T47D (cell line): ENCODE measurements around the gene RAB40AL.
A peak's percentile ranks its signal among the peaks of the same experiment; 100 is the strongest.
"Not testable (repeated sequence)": the region's sequence is repeated elsewhere in the genome, so short reads cannot be mapped to it uniquely, and the experiment has no call there.

ENCODE experiments used
- DNase-seq, 2 experiments: peaks; one replicate each; pipeline versions ENCODE4 v3.0.0 to v3.0.0-alpha.2; 2011 to 2012; ENCODE audit warnings: low read depth in 1 of 2, low spot score in 1 of 2
- JUND ChIP-seq: IDR thresholded peaks from 2 replicates; pipeline ENCODE4 v1.6.1; 2012; ENCODE audit warnings: low read depth
- in situ Hi-C: cut with HindIII; loops from 2 replicates; pipeline ENCODE4 v1.10.0; 2016; ENCODE audit warnings: low sequenced_read_pairs, low pct_unique_long_range_greater_than_20kb

Gene RAB40AL

DNA sequence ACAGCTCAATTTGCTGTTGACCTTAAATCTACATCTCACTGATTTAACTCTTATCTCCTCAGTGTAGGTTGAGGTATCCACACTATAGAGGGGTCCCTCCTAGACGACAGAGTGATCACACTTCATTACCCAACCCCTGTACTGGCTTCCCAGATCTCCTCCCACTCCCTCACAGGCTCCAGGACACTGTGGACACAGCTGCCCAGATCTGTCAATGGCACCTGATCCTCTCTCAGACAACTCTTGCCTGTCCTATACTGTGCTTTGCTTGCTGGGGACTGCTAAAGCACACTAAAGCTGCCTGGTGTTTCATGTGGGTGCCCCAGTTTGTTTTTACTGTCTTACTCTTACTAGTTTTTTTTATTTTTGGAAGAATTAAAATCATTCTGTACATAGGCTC is 27.9 kb downstream of the RAB40AL start:
- in situ Hi-C loops, result no loop called here
- no peak for TF ChIP-seq JUND
- DNase-seq, result no peak

DNA sequence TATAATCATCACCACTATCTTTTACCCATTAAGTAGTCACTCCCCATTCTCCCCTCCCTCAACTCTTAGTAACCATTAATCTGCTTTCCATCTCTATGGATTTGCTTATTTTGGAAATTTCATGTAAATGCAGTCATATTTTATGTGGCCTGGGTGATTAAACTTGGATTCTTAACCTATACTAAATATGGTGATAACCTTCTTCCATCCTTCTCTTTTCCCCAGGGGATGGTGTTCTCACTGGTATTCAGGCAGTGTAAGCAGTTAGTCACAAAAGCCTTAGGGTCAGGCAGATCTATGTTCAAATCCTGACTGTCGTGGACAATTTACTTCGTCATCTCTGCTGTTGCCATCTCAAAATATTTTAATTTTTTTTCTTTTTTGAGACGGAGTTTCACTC is 29.6 kb downstream of the RAB40AL start:
- DNase-seq, result no peak
- no peak for TF ChIP-seq JUND
- in situ Hi-C loops, result no loop called here

GRCh38 chrX:102968216-102968615 is 31.1 kb downstream of the RAB40AL start:
- DNase-seq, result no peak
- TF ChIP-seq JUND, result no peak

DNA sequence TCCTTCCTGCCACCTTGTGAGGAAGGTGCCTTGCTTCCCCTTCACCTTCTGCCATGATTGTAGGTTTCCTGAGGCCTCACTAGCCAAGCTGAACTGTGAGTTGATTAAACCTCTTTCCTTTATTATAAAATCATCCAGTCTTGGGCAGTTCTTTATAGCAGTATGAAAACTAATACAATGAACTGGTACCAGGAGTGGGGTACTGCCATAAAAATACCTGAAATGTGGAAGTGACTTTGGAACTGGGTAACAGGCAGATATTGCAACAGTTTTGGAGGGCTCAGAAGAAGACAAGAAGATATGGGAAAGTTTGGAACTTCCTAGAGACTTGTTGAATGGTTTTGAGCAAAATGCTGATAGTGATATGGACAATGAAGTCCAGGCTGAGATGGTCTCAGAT is 34.5 kb downstream of the RAB40AL start:
- in situ Hi-C loops, DNase-seq: not testable (repeated sequence)

More at GRCh38 chrX:102968216-102968615, 31.1 kb downstream of the RAB40AL start:
- in situ Hi-C loops, result no loop called here

DNA sequence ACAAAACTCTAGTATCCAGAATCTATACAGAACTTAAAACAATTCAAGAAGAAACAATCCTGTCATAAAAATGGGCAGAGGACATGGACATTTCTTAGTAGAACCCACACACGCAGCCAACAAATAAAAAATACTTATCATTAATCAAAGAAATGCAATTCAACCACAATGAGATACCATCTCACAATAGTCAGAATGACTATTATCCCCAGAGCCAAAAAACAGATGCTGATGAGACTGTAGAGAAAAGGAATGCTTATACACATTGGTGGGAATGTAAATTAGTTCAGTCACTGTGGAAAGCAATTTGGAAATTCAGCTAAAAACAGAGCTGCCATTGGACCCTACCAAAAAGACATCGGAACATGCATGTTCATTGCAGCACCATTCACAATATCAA is 37.9 kb downstream of the RAB40AL start:
- no peak for DNase-seq
- in situ Hi-C loops, result no loop called here
- no peak for TF ChIP-seq JUND

- in situ Hi-C loops, result no loop called here
- TF ChIP-seq JUND, result no peak
- DNase-seq, result no peak
These were observed 39.2 kb downstream of the RAB40AL start for GRCh38 chrX:102976286-102976685.

DNA sequence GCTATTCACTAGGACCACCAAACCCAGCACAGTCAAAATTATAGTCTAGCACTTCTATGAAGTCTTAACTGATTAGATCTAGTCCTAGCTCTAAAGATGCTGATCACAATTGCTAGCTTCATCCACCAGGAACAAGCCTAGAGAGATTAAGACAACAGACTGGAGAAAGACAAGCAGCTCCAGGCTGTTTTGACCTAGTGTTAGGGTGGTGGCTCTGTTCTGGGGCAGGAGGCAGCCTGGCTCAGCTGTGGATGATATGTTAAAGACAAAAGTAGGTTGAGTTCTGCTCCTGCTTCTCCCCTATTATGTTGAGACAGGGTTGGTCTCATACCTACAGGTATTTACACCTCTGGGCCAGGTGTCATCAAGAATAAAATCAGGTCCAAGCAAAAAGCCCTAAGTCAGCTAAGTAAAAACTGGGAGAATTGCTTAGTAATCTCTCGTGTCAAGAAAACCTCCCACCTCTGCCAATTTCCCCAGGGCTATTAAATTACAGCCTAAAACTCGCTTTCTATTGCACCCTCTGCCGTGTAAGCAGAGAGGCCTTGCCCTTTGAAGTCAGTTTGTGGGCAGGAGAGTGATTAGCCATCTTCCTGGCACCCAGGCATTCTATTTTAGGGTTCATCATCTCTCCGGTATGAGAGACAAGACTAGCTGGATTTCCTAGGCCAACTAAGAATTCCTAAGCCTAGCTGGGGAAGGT is 39.9 kb downstream of the RAB40AL start:
- DNase-seq, result peak in 1 of 2 experiments; percentile 65
- in situ Hi-C loops, result no loop called here
- no peak for TF ChIP-seq JUND

DNA sequence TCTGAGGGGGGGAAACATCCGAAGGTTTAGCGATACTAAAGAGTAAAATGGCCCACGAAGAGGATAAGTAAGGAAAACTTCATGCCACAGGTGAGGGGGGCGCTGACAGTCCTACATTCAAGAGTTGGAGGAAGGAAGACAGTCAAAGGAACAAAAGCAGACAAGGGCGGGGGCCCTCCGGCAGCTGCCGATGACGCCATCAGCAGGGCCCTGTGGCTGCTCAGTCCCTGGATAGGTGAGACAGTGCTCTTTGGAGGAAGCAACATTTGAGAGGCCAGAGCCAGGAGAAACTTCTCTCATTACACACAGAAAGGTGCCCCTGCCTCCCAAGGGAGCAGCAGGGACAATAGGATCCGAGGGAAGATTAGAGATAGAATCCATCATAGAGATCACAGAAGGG is 41.5 kb downstream of the RAB40AL start:
- DNase-seq, result no peak
- in situ Hi-C loops, result no loop called here
- no peak for TF ChIP-seq JUND

GRCh38 chrX:102979536-102979935 is 42.5 kb downstream of the RAB40AL start:
- in situ Hi-C loops, result no loop called here
- TF ChIP-seq JUND, result no peak
- DNase-seq, result peak in 1 of 2 experiments; percentile 64

DNA sequence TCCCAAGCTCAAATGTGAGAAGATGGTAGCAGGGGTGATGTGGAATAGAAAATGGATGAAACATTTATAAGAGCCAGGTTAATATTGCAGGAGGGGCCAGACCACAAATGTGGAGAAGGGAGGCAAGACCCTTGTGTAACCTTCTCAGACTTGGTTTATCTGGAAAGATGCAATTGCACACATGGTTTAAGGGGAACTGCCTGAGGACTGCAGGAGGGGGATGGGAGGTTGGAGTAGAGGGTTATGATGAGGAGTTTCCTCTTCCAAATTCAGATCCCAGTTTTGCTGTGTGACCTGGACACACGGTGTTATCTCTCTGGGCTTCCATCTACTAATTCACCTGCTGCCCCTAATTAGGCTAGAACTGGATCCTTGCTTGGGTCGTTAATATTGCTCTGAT is 46.1 kb downstream of the RAB40AL start:
- no peak for DNase-seq
- in situ Hi-C loops, result no loop called here
- no peak for TF ChIP-seq JUND

GRCh38 chrX:102985192-102985591 is 48.1 kb downstream of the RAB40AL start:
- in situ Hi-C loops, result no loop called here
- TF ChIP-seq JUND, result no peak
- DNase-seq, result no peak
